Neural crest cell (in vitro differentiated cells): ENCODE results near the gene RHOT1. TPM values are rescaled to one million over a fixed set of nuclear protein-coding genes. Genes with fewer than 3 reads are reported as not detected.

Experiments
- DNase-seq: peaks from one replicate; pipeline ENCODE4 v3.0.0; 2021; ENCODE audit warnings: low read depth, mixed read lengths, low spot score
- H3K27ac Mint-ChIP-seq: one replicate; pipeline ENCODE4 v1.8.0; 2021; ENCODE audit warnings: mild to moderate bottlenecking, mixed read lengths; ENCODE audit not compliant: unreplicated experiment
- H3K27me3 Mint-ChIP-seq: 2 replicates; pipeline ENCODE4 v1.8.0; 2021; ENCODE audit warnings: low read depth, mild to moderate bottlenecking, mixed read lengths
- H3K36me3 Mint-ChIP-seq: 2 replicates; pipeline ENCODE4 v1.8.0; 2021; ENCODE audit warnings: low read depth, mild to moderate bottlenecking, mixed read lengths
- H3K4me1 Mint-ChIP-seq: 2 replicates; pipeline ENCODE4 v1.8.0; 2021; ENCODE audit warnings: mixed read lengths
- H3K4me3 Mint-ChIP-seq: one replicate; pipeline ENCODE4 v1.8.0; 2021; ENCODE audit warnings: mild to moderate bottlenecking, mixed read lengths
- H3K9me3 Mint-ChIP-seq: 2 replicates; pipeline ENCODE4 v1.8.0; 2021; ENCODE audit warnings: mixed read lengths
- total RNA-seq: library from RNA; stranded (reverse); gene quantifications from 2 replicates; pipeline ENCODE4 v1.2.1, GENCODE V29; 2021
- TF ChIP-seq, protein P1 (sequence below): fragments of 200-600 bp; sonication (generic); conservative IDR thresholded peaks from 2 replicates; pipeline ENCODE4 v1.5.0; 2021; ENCODE audit warnings: antibody characterized with exemption, mild to moderate bottlenecking

RHOT1 gene
- total RNA-seq, 1 donor from 2014 or later: 30.1 TPM

- no peaks in the 10 kb centered on the region for H3K9me3 Mint-ChIP-seq
Measured at GRCh38 chr17:32191306-32191705, 49.0 kb downstream of the RHOT1 start.

DNA sequence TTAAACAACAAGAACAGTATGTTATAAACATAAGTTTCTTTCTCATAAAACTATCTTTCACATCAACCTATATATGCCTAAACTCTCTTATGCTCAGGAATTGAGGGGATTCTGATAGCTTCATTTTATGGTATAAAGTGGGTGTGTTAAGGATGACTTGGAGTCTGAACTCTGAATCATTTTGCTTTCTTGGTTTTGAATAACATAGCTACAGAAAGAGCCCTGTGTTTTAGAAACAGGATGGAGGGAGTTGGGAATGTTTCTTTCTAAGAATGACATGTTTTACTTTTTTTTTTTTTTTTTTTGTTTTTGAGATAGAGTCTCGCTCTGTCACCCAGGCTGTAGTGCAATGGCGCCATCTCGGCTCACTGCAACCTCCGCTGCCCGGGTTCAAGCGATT lies 50.1 kb downstream of the RHOT1 start:
- Mint-ChIP-seq H3K27me3 (no peaks in the 10 kb centered on the region), H3K27ac (no peak overlapping the region), H3K36me3 (peaks cover 10% of the 10 kb centered on the region), H3K4me1 (no peaks in the 10 kb centered on the region), H3K9me3 (no peaks in the 10 kb centered on the region), H3K4me3 (no peak overlapping the region)
- DNase-seq: no peak
- TF ChIP-seq, protein P1, sequence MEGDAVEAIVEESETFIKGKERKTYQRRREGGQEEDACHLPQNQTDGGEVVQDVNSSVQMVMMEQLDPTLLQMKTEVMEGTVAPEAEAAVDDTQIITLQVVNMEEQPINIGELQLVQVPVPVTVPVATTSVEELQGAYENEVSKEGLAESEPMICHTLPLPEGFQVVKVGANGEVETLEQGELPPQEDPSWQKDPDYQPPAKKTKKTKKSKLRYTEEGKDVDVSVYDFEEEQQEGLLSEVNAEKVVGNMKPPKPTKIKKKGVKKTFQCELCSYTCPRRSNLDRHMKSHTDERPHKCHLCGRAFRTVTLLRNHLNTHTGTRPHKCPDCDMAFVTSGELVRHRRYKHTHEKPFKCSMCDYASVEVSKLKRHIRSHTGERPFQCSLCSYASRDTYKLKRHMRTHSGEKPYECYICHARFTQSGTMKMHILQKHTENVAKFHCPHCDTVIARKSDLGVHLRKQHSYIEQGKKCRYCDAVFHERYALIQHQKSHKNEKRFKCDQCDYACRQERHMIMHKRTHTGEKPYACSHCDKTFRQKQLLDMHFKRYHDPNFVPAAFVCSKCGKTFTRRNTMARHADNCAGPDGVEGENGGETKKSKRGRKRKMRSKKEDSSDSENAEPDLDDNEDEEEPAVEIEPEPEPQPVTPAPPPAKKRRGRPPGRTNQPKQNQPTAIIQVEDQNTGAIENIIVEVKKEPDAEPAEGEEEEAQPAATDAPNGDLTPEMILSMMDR: no peak

More at GRCh38 chr17:32191306-32191705, 49.0 kb downstream of the RHOT1 start:
- DNase-seq: no peak
- H3K27me3 Mint-ChIP-seq: no peaks in the 10 kb centered on the region
- no peak overlapping the region for H3K27ac Mint-ChIP-seq
- H3K4me3 Mint-ChIP-seq: no peak overlapping the region
- H3K36me3 Mint-ChIP-seq: peaks cover 7% of the 10 kb centered on the region
- H3K4me1 Mint-ChIP-seq: no peaks in the 10 kb centered on the region
- TF ChIP-seq, protein P1: no peak

DNA sequence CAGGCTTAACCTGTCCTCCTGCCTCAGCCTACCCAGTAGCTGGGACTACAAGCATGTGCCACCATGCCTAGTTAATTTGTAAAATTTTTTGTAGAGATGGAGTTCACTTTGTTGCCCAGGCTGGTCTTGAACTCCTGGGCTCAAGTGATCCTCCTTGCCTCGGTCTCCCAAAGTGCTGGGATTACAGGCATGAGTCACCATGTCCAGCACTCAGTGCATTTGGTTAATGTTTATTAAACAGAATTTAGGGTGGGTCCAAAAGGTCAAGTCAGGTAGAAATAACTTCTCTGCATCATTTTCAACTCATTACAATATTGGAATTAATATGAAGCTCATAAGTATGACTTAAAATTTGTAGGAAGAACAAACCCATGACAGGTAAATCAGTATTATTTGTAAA lies 55.7 kb downstream of the RHOT1 start:
- peaks cover 8% of the 10 kb centered on the region for H3K36me3 Mint-ChIP-seq
- no peak overlapping the region for H3K4me3 Mint-ChIP-seq
- no peak for DNase-seq
- H3K4me1 Mint-ChIP-seq: no peaks in the 10 kb centered on the region
- TF ChIP-seq, protein P1: no peak
- H3K27ac Mint-ChIP-seq: no peak overlapping the region
- H3K27me3 Mint-ChIP-seq: no peaks in the 10 kb centered on the region
- H3K9me3 Mint-ChIP-seq: no peaks in the 10 kb centered on the region

GRCh38 chr17:32206861-32207260 lies 64.6 kb downstream of the RHOT1 start:
- Mint-ChIP-seq H3K9me3 (no peaks in the 10 kb centered on the region), H3K27me3 (no peaks in the 10 kb centered on the region), H3K27ac (no peak overlapping the region), H3K4me3 (no peak overlapping the region), H3K4me1 (no peaks in the 10 kb centered on the region), H3K36me3 (peaks cover 3% of the 10 kb centered on the region)
- TF ChIP-seq, protein P1: no peak
- DNase-seq: no peak

GRCh38 chr17:32208436-32208835 lies 66.1 kb downstream of the RHOT1 start:
- Mint-ChIP-seq H3K4me1 (no peaks in the 10 kb centered on the region), H3K27me3 (no peaks in the 10 kb centered on the region), H3K4me3 (no peak overlapping the region), H3K9me3 (no peaks in the 10 kb centered on the region), H3K27ac (no peak overlapping the region), H3K36me3 (peaks cover 3% of the 10 kb centered on the region)
- no peak for DNase-seq
- TF ChIP-seq, protein P1: no peak

DNA sequence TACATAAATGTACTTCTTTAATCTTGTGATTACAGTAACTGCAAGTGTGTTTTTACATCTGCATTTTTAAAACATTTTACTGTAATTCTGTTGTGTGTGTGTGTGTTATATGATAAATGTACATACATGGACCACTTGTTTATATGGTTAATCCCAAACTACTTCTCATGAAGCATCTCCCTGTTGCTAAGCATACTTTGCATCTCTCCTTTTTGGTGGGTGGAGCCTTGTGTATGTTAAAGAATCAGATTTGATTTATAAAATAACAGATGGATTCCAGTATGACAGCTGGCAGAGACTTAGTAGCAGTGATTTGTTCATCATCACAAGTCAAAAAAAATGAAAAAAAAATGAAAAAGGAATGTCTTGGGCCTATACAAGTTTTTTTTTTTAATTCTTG lies 67.3 kb downstream of the RHOT1 start:
- TF ChIP-seq, protein P1: no peak
- Mint-ChIP-seq H3K9me3 (no peaks in the 10 kb centered on the region), H3K36me3 (no peaks in the 10 kb centered on the region), H3K4me1 (no peaks in the 10 kb centered on the region), H3K27me3 (no peaks in the 10 kb centered on the region), H3K4me3 (no peak overlapping the region), H3K27ac (no peak overlapping the region)
- no peak for DNase-seq
